Chondrocyte (in vitro differentiated cells): ENCODE results near the gene PYGM. TPM values are rescaled to one million over a fixed set of nuclear protein-coding genes. Genes with fewer than 3 reads are reported as not detected.

Experiments
- DNase-seq: peaks from one replicate; pipeline ENCODE4 v3.0.0; 2021; ENCODE audit warnings: mixed read lengths, low spot score
- H3K27ac Mint-ChIP-seq: one replicate; pipeline ENCODE4 v1.8.0; 2021; ENCODE audit warnings: mild to moderate bottlenecking, moderate library complexity, mixed read lengths; ENCODE audit not compliant: unreplicated experiment
- H3K27me3 Mint-ChIP-seq: 2 replicates; pipeline ENCODE4 v1.8.0; 2021; ENCODE audit warnings: low read depth, mixed read lengths
- H3K36me3 Mint-ChIP-seq: 2 replicates; pipeline ENCODE4 v1.8.0; 2021; ENCODE audit warnings: low read depth, mixed read lengths
- H3K4me1 Mint-ChIP-seq: 2 replicates; pipeline ENCODE4 v1.8.0; 2021; ENCODE audit warnings: low read depth, mild to moderate bottlenecking, mixed read lengths
- H3K4me3 Mint-ChIP-seq: one replicate; pipeline ENCODE4 v1.8.0; 2021; ENCODE audit warnings: mild to moderate bottlenecking, moderate library complexity, mixed read lengths; ENCODE audit not compliant: unreplicated experiment
- H3K9me3 Mint-ChIP-seq: 2 replicates; pipeline ENCODE4 v1.8.0; 2021; ENCODE audit warnings: low read depth, mixed read lengths
- long read RNA-seq: library from polyadenylated mRNA; stranded (forward); transcript quantifications from one replicate; pipeline ENCODE4 v2.0.0, GENCODE V29; 2021
- total RNA-seq: library from RNA; stranded (reverse); gene quantifications from 3 replicates; pipeline ENCODE4 v1.2.1, GENCODE V29; 2021
- TF ChIP-seq, protein P1 (sequence below): fragments of 200-600 bp; sonication (generic); IDR thresholded peaks from 2 replicates; pipeline ENCODE4 v1.5.0; 2021; ENCODE audit warnings: antibody characterized with exemption, mild to moderate bottlenecking, moderate library complexity

Gene PYGM
- total RNA-seq, result 0.65 to 1.6 TPM (median 1.2 TPM) in 3 replicates
- long read RNA-seq, transcript PYGM-201 (20 exons, 3,198 nt), result major isoform, 6 of 6 reads
- long read RNA-seq, partial matches to known transcripts, result 0 of 6 reads
- long read RNA-seq, other reads (novel, unspliced or antisense), result 0 of 6 reads

DNA sequence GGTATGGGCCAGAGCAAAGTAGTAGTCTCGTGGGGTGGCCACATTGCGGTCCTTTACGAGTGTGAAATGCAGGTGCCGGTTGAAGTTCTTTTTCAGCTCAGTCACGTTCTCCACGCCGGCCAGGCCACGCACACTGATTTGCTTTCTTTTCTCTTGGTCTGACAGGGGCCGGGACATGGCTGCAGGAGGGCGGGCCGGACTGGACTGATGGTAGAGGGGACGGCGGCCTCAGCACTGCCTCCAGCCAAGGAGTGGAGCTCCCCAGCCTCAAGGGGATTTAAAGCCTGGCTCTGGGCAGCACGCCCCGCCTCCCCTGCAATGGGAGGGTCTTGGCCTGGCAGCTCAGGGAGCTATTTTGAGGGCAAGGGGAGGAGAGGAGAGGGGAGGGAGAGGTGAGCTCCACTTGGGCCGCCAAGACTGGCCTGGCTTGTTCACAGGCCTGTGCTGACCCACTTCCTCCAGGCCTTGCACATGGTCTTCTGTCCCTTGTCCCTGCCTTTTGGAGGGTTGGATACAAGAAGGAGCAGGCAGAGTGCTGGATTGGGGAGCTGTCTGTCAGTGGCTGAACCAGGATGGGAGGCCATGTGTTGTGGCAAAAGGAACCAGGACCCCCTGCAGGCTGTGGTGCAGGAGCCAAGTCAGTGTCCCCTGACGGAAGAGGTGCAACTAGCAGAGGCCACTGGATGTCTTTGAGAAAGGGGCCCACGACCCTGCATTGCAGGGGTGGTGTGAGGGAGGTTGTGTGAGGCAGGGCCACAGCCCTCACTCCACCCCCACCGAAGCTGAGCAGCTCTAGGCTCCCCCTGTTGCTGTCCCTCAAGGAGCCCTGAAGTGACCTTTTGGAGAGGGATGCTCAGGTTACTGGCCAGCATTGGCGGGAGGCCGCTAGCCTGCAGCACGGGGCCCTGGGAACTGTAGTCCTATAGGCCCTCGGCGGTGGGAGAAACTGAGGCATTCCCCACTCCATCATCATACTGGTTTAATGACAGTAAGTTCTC lies at the start of gene PYGM:
Gene PYGM, minus strand, starts transcription at position 253 of the 998 bp plus-strand sequence. Its CDS starts 76 bp downstream, at position 177.
- peak; percentile 83 for DNase-seq
- Mint-ChIP-seq H3K36me3 (peaks cover 21% of the 10 kb centered on the region), H3K4me3 (peak within 1 kb of the TSS; percentile 28), H3K27me3 (no peaks in the 10 kb centered on the region), H3K9me3 (no peaks in the 10 kb centered on the region), H3K27ac (peak within 1 kb of the TSS; percentile 63), H3K4me1 (peaks cover 42% of the 10 kb centered on the region)
- TF ChIP-seq, protein P1, sequence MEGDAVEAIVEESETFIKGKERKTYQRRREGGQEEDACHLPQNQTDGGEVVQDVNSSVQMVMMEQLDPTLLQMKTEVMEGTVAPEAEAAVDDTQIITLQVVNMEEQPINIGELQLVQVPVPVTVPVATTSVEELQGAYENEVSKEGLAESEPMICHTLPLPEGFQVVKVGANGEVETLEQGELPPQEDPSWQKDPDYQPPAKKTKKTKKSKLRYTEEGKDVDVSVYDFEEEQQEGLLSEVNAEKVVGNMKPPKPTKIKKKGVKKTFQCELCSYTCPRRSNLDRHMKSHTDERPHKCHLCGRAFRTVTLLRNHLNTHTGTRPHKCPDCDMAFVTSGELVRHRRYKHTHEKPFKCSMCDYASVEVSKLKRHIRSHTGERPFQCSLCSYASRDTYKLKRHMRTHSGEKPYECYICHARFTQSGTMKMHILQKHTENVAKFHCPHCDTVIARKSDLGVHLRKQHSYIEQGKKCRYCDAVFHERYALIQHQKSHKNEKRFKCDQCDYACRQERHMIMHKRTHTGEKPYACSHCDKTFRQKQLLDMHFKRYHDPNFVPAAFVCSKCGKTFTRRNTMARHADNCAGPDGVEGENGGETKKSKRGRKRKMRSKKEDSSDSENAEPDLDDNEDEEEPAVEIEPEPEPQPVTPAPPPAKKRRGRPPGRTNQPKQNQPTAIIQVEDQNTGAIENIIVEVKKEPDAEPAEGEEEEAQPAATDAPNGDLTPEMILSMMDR, result no peak

DNA sequence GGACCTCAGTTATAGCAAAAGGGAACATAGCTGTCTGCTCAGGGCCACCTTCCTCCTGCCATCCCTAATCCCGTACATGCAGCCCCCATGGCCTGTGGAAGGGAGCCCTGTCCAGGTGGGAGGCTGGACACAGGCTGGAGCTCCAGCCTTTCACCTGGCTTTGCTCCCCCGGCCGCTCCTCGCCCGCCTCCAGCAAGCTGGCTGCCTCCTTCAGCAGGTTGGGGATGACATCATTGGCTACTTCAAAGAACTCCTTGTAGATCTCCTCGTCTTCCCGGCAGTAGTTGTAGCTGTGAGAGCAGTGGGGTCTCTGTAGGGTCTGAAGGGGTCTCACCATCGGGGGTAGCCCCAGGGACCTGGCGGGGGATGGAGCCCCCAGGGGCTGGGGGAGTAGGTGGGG lies 45.7 kb upstream of the PYGM start:
- Mint-ChIP-seq H3K27ac (no peak overlapping the region), H3K4me3 (no peak overlapping the region), H3K27me3 (no peaks in the 10 kb centered on the region), H3K4me1 (peaks cover 27% of the 10 kb centered on the region), H3K9me3 (no peaks in the 10 kb centered on the region), H3K36me3 (peaks cover 6% of the 10 kb centered on the region)
- no peak for DNase-seq
- TF ChIP-seq, protein P1, result no peak

DNA sequence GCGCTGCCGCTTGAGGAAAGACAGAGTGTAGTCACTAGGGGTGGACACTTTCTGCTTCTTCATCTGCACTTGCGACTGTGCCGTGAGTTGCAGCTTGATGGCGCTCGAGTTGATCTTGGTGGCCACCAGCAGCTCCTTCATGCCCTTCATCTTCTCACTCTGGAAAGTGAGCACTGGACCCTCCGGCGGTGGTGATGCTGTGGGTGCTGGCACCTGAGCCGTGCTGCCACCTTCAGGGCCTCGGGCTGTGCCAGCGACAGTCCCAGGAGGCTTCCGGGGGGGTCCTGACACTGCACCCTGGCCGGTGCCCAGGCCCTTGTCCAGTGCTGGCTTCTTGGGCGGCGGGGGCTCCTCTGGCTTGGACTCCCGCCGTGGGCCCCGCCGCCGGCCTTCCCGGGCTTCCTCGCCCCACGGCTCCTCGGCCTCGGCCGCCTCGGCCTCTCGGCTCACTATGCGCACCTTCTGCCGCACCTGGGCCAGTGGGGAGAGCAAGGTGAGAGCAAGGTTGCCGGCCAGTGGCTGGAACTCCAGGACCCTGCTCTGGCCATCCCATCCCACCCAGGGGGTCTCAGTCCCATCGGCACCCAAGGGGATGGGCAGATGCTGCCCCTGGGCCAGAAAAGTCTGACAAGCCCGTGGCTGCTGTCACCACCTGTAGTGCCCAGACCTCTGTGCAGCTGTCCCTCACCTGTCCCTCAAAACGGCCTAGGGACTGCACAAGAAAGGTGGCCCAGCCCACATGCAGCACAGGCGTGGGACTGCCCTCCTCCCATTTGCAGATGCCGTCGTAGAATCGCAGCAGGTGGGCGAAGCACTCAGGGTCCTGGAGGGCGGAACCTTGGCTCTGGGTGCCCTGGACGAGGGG lies 44.8 kb upstream of the PYGM start:
- peak overlapping the region; percentile 95 for H3K27ac Mint-ChIP-seq
- no peaks in the 10 kb centered on the region for H3K27me3 Mint-ChIP-seq
- DNase-seq, result no peak
- H3K36me3 Mint-ChIP-seq, result peaks cover 6% of the 10 kb centered on the region
- TF ChIP-seq, protein P1, result no peak
- no peaks in the 10 kb centered on the region for H3K9me3 Mint-ChIP-seq
- H3K4me3 Mint-ChIP-seq, result peak overlapping the region; percentile 93
- peaks cover 21% of the 10 kb centered on the region for H3K4me1 Mint-ChIP-seq

DNA sequence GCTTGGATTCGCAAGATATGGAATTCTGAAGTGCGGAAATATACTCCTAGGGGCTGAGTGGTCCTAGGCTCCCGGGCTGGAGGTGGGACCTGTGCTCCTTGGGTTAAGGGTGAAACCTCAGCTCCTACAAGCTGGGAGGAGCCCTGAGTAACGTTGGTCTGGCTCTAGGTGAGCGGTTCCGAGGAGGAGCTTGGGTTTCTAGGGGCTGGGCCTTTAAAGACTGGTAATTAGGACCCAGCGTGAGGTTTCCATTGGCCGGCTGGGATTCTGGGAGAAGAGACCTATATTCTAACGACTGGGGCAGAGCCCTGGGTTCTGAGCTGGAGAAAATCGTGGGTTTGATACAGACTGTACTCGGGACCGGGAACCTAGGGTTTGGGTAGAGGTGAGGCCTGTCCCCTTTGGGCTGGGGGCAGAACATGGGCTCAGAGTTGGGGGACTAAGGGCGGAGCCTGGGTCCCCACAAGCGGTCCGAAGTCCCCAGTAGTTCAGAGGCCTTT lies 44.1 kb upstream of the PYGM start:
- Mint-ChIP-seq H3K36me3 (peaks cover 6% of the 10 kb centered on the region), H3K4me1 (peaks cover 16% of the 10 kb centered on the region), H3K27me3 (no peaks in the 10 kb centered on the region), H3K9me3 (no peaks in the 10 kb centered on the region), H3K27ac (peak overlapping the region; percentile 95), H3K4me3 (peak overlapping the region; percentile 93)
- TF ChIP-seq, protein P1, result no peak
- no peak for DNase-seq
